GM12878 (cell line): ENCODE data around the gene CLIC5. TPM values are rescaled to one million over a fixed set of nuclear protein-coding genes. Genes with fewer than 3 reads are reported as not detected.

Experiments
- ATAC-seq: fragments of 200-7000 bp; cut with Tn5 transposase; 3 replicates; pipeline ENCODE4 v1.9.1; 2020; ENCODE audit warnings: mild to moderate bottlenecking, moderate library complexity
- BruUV-seq: library from RNA; stranded (reverse); fragments of 400-500 nt; replicated peaks from 2 replicates; lab custom pipeline; 2021; lab: Mats Ljungman, UMichigan
- CTCF ChIA-PET: fragments of 300-600 bp; sonication (Branson Sonifier 250); formaldehyde crosslinking; extraction: SDS; loops from one replicate; lab custom pipeline; 2021; ENCODE audit warnings: inconsistent platforms; lab: Yijun Ruan, JAX
- POLR2A ChIA-PET: fragments of 350-600 bp; formaldehyde crosslinking; extraction: SDS; loops from one replicate; lab custom pipeline; 2021; ENCODE audit warnings: inconsistent platforms; lab: Charles Lee
- RAD21 ChIA-PET: fragments of 300-600 bp; sonication (Branson Sonifier 250); formaldehyde crosslinking; loops from one replicate; lab custom pipeline; 2023; ENCODE audit warnings: antibody characterized with exemption; ENCODE audit not compliant: unreplicated experiment; lab: Charles Lee
- SMC1A ChIA-PET: fragments of 300-600 bp; sonication (Branson Sonifier 250); formaldehyde crosslinking; loops from one replicate; lab custom pipeline; 2023; ENCODE audit not compliant: unreplicated experiment, uncharacterized antibody; lab: Charles Lee
- DNase-seq: peaks from one replicate; pipeline ENCODE4 v3.0.0-alpha.2; 2011; ENCODE audit warnings: low read depth, low spot score
- FAIRE-seq: peaks from 3 replicates; lab custom pipeline; 2011; peaks lifted over from hg19 to GRCh38; lab: Jason Lieb, UNC
- H2AFZ ChIP-seq: 2 replicates; pipeline ENCODE4 v1.6.0; 2011; ENCODE audit warnings: low read depth, low read length, control low read depth; ENCODE audit not compliant: control insufficient read depth
- H3K27ac ChIP-seq: 2 replicates; pipeline ENCODE4 v1.5.1; 2011; ENCODE audit warnings: control low read depth; ENCODE audit not compliant: control insufficient read depth, insufficient read depth
- H3K27me3 ChIP-seq, 2 experiments: replicated peaks in 1 of 2; 2 replicates each; pipeline versions ENCODE4 v1.6.0 to v1.6.1; 2011; ENCODE audit warnings: low read length in 1 of 2; ENCODE audit not compliant: control insufficient read depth in 2 of 2, insufficient read depth in 2 of 2
- H3K36me3 ChIP-seq, 2 experiments: 2 replicates each; pipeline ENCODE4 v1.5.1; 2011; ENCODE audit warnings: low read length in 1 of 2; ENCODE audit not compliant: control insufficient read depth in 2 of 2, insufficient read depth in 2 of 2
- H3K4me1 ChIP-seq: 2 replicates; pipeline ENCODE4 v1.6.1; 2011; ENCODE audit warnings: mild to moderate bottlenecking, low read length, moderate library complexity, mixed read lengths; ENCODE audit not compliant: control insufficient read depth, insufficient read depth
- H3K4me2 ChIP-seq: 2 replicates; pipeline ENCODE4 v1.6.0; 2011; ENCODE audit warnings: control low read depth; ENCODE audit not compliant: control insufficient read depth, insufficient read depth
- H3K4me3 ChIP-seq: fragments of 200-600 bp; sonication (generic); 2 replicates; pipeline ENCODE4 v1.5.1; 2016
- H3K79me2 ChIP-seq: 2 replicates; pipeline ENCODE4 v1.6.0; 2011; ENCODE audit warnings: low read length; ENCODE audit not compliant: control insufficient read depth, insufficient read depth
- H3K9ac ChIP-seq: 2 replicates; pipeline ENCODE4 v1.8.0; 2011; ENCODE audit warnings: low read length, control low read depth, mixed read lengths; ENCODE audit not compliant: control insufficient read depth, insufficient read depth
- H3K9me3 ChIP-seq: replicated peaks from 3 replicates; pipeline ENCODE4 v1.5.1; 2011; ENCODE audit warnings: mild to moderate bottlenecking, low read length; ENCODE audit not compliant: control insufficient read depth, insufficient read depth
- H4K20me1 ChIP-seq: 2 replicates; pipeline ENCODE4 v1.6.0; 2011; ENCODE audit not compliant: control insufficient read depth, insufficient read depth
- NFXL1 ChIP-seq: fragments of 450-650 bp; IDR thresholded peaks from 2 replicates; pipeline ENCODE4 v1.6.1; 2017; ENCODE audit warnings: antibody characterized with exemption, mild to moderate bottlenecking, borderline replicate concordance
- PBX3 ChIP-seq: IDR thresholded peaks from 2 replicates; pipeline ENCODE4 v1.6.1; 2011; ENCODE audit warnings: mild to moderate bottlenecking, low read depth, low read length, moderate library complexity; ENCODE audit not compliant: insufficient replicate concordance
- STAT3 ChIP-seq: IDR thresholded peaks from 2 replicates; pipeline ENCODE4 v1.6.1; 2011; ENCODE audit warnings: low read depth, low read length, improper control_type of control experiment
- WRNIP1 ChIP-seq: IDR thresholded peaks from 2 replicates; pipeline ENCODE4 v1.6.1; 2011; ENCODE audit warnings: low read depth, low read length, improper control_type of control experiment, borderline replicate concordance
- WGBS: methylation state at CpG from one replicate; pipeline ENCODE4 v1.1.6; 2016; ENCODE audit warnings: low lambda C conversion rate; ENCODE audit not compliant: insufficient replicate concordance, insufficient coverage; ENCODE audit errors: missing lambda C conversion rate; 5-methylcytosine and 5-hydroxymethylcytosine counted together
- in situ Hi-C: fragments of 300-500 bp; cut with MboI; formaldehyde crosslinking; loops from 9 replicates; pipeline ENCODE4 v1.14.3; 2018; ENCODE audit warnings: mixed read lengths
- intact Hi-C: fragments of 100-400 bp; cut with micrococcal nuclease; formaldehyde crosslinking; loops from one replicate; pipeline ENCODE4 v1.14.2; 2022; ENCODE audit not compliant: unreplicated experiment
- polyA plus RNA-seq, 11 experiments: library from polyadenylated mRNA; depleted of rRNA in 4 of 11; unstranded in 6 of 11; stranded (reverse) in 5 of 11; fragments of >200 nt; fragmentation: Nextera tagmentation in 4 of 11; fragmentation: Illumina TruSeq in 1 of 11; extraction: Ambion mirVana in 4 of 11; extraction: Trizol in 1 of 11; gene quantifications; 1 replicate in 1 of 11; 2 replicates in 10 of 11; pipeline versions ENCODE4 v1.2.1 to v1.2.3, GENCODE V29; 2011 to 2016; ENCODE audit warnings: inconsistent platforms in 2 of 11, missing spikeins in 2 of 11, low read depth in 1 of 11
- total RNA-seq, 4 experiments: library from RNA; depleted of rRNA in 3 of 4; stranded (reverse); fragments of >200 nt in 3 of 4; fragmentation: Illumina TruSeq in 1 of 4; extraction: Trizol in 1 of 4; gene quantifications; 2 replicates each; pipeline versions ENCODE4 v1.2.1 to v1.2.3, GENCODE V29; 2013 to 2021

The CLIC5 gene
- total and polyA plus RNA-seq, 10 of the 15 experiments (the other 5 are each of a cell fraction or from before 2014, with no cell fraction given) = 0.01 to 0.08 (median 0.02) TPM; not detected in 7

DNA sequence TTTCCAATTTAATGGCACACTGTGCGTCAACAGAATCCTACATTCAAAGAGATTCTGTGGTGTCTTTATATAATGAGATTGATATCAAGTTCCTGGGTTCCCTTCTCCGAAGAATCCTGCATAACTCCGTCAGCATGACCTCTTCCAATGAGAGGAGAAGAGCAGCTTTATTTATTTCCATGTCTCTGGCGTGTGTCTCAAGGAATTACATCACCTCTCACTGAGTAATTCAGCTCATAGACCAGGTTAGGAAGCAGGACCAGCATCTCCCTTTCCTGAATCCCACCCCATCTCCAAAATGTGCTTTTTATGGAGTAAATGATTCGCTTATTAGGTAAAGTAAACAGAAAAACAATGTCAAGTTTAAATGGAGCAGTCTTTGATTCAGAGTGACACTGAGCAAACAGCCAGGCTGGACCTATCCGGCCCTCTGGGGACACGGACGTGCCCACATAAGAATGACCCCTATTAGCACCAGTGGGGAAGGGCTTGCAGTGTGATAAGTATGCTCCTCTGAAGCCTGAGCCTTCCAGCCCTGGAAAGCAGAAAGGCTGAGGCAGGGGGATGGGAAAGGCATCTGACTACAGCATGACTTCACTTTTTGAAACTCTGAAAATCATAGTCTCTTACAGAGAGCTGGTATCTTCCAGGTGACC, 165.2 kb downstream of the CLIC5 start:
- ChIA-PET SMC1A (no interaction called here), CTCF (no interaction called here), POLR2A (no interaction called here), RAD21 (no interaction called here)
- BruUV-seq = no TSS peak
- Histone ChIP-seq H3K79me2 (no peaks in the 10 kb centered on the region), H3K27me3 (no peaks in the 10 kb centered on the region; a peak in 2 of 4 replicates), H3K4me3 (no peak overlapping the region), H3K9me3 (no peaks in the 10 kb centered on the region), H3K4me1 (no peaks in the 10 kb centered on the region), H4K20me1 (no peaks in the 10 kb centered on the region), H3K4me2 (no peak overlapping the region), H2AFZ (no peak overlapping the region), H3K36me3 (no peaks in the 10 kb centered on the region), H3K9ac (no peak overlapping the region), H3K27ac (no peak overlapping the region)
- WGBS = 45% methylated on average over 8 of the region's 8 CpGs
- no peak for DNase-seq
- no peak for FAIRE-seq
- intact Hi-C loops = no loop called here
- ATAC-seq = no peak
- TF ChIP-seq WRNIP1 (no peak), NFXL1 (no peak), STAT3 (no peak)
- in situ Hi-C loops = no loop called here

- ChIA-PET SMC1A (no interaction called here), CTCF (no interaction called here), POLR2A (no interaction called here), RAD21 (no interaction called here)
- no peak overlapping the region for H3K4me2 ChIP-seq
- peaks cover 0 to 2% of the 10 kb centered on the region in 2 experiments; a peak in 1 of 4 replicates for H3K27me3 ChIP-seq
- in situ Hi-C loops = no loop called here
- no TSS peak for BruUV-seq
- ATAC-seq = no peak
- no peak overlapping the region for H3K27ac ChIP-seq
- intact Hi-C loops = no loop called here
- H3K4me1 ChIP-seq = no peaks in the 10 kb centered on the region
- H3K9me3 ChIP-seq = no peaks in the 10 kb centered on the region
- H3K79me2 ChIP-seq = no peaks in the 10 kb centered on the region
- H4K20me1 ChIP-seq = no peaks in the 10 kb centered on the region
- no peak for FAIRE-seq
- no peak for DNase-seq
- H3K36me3 ChIP-seq = no peaks in the 10 kb centered on the region
- H3K9ac ChIP-seq = no peak overlapping the region
- no peak overlapping the region for H3K4me3 ChIP-seq
- no peak overlapping the region for H2AFZ ChIP-seq
- TF ChIP-seq PBX3 = no peak
- TF ChIP-seq, all 136 proteins: peak for 0
- WGBS = 0% methylated on average over 1 of the region's 1 CpG
These were observed 170.1 kb downstream of the CLIC5 start for GRCh38 chr6:45845567-45845966.
